C4-2B (cell line): ENCODE measurements around the gene CSRP1.

Source experiments
- CTCF ChIP-seq: fragments of 450-650 bp; conservative IDR thresholded peaks from 2 replicates; pipeline ENCODE4 v1.5.1; 2017; ENCODE audit warnings: mild to moderate bottlenecking
- ZFX ChIP-seq: fragments of 450-650 bp; IDR thresholded peaks from 2 replicates; pipeline ENCODE4 v1.6.1; 2017

- TF ChIP-seq CTCF: no peak
- no peak for TF ChIP-seq ZFX
Observed at GRCh38 chr1:201518071-201518470, 11.1 kb upstream of the CSRP1 start.
